NCI-H1436 (cell line): ENCODE measurements around the gene COX19.

Experiments
- DNase-seq: peaks from one replicate; lab custom pipeline; 2025; lab: John Stamatoyannopoulos, UW

The COX19 gene

GRCh38 chr7:978049-978346, 2.6 kb upstream of the COX19 start:
- DNase-seq = no peak

GRCh38 chr7:977326-978048, 2.1 kb upstream of the COX19 start:
- peak; percentile 52 for DNase-seq

- no peak for DNase-seq
Observed at GRCh38 chr7:976901-977325, 1.6 kb upstream of the COX19 start.

- no peak for DNase-seq
Observed at GRCh38 chr7:975702-976473, 539 bp upstream of the COX19 start.

- DNase-seq = no peak
Observed at GRCh38 chr7:974172-974571, 1.2 kb downstream of the COX19 start.

GRCh38 chr7:973312-973711, 2.0 kb downstream of the COX19 start:
- DNase-seq = no peak

- DNase-seq = no peak
Observed at GRCh38 chr7:972676-973309, 2.6 kb downstream of the COX19 start.

- DNase-seq = no peak
Observed at GRCh38 chr7:972110-972509, 3.2 kb downstream of the COX19 start.

GRCh38 chr7:970744-971143, 4.6 kb downstream of the COX19 start:
- DNase-seq = no peak

- no peak for DNase-seq
Observed at GRCh38 chr7:969403-969802, 5.9 kb downstream of the COX19 start.

- DNase-seq = no peak
Observed at GRCh38 chr7:968205-969105, 6.9 kb downstream of the COX19 start.

- no peak for DNase-seq
Observed at GRCh38 chr7:967361-968082, 7.8 kb downstream of the COX19 start.

- no peak for DNase-seq
Observed at GRCh38 chr7:966291-967069, 8.9 kb downstream of the COX19 start.

GRCh38 chr7:964401-965231, 10.7 kb downstream of the COX19 start:
- no peak for DNase-seq

GRCh38 chr7:963236-964078, 11.9 kb downstream of the COX19 start:
- peak; percentile 47 for DNase-seq

GRCh38 chr7:962401-963081, 12.8 kb downstream of the COX19 start:
- no peak for DNase-seq

GRCh38 chr7:961546-962400, 13.6 kb downstream of the COX19 start:
- no peak for DNase-seq
